Activated naive CD8-positive, alpha-beta T cell treated with anti-CD3 and anti-CD28 coated beads for 36 hours (primary cell): ENCODE data around the gene FGFRL1. TPM values are rescaled to one million over a fixed set of nuclear protein-coding genes. Genes with fewer than 3 reads are reported as not detected.
A peak's percentile ranks its signal among the peaks of the same experiment; 100 is the strongest.

ENCODE experiments used
- DNase-seq: peaks from one replicate; pipeline ENCODE4 v3.0.0; 2021
- H3K27ac Mint-ChIP-seq: one replicate; pipeline ENCODE4 v1.8.0; 2022; ENCODE audit warnings: mild to moderate bottlenecking, moderate library complexity, mixed read lengths
- H3K27me3 Mint-ChIP-seq: one replicate; pipeline ENCODE4 v1.8.0; 2022; ENCODE audit warnings: mild to moderate bottlenecking, mixed read lengths
- H3K36me3 Mint-ChIP-seq: one replicate; pipeline ENCODE4 v1.8.0; 2021; ENCODE audit warnings: mild to moderate bottlenecking, mixed read lengths
- H3K4me1 Mint-ChIP-seq: one replicate; pipeline ENCODE4 v1.8.0; 2021; ENCODE audit warnings: mixed read lengths
- H3K4me3 Mint-ChIP-seq: one replicate; pipeline ENCODE4 v1.8.0; 2022; ENCODE audit warnings: mild to moderate bottlenecking, moderate library complexity, mixed read lengths
- H3K9me3 Mint-ChIP-seq: one replicate; pipeline ENCODE4 v1.8.0; 2022; ENCODE audit warnings: mixed read lengths
- total RNA-seq, 2 experiments: library from RNA; stranded (reverse); gene quantifications; one replicate each; pipeline ENCODE4 v1.2.3, GENCODE V29; 2021

Gene FGFRL1
- total RNA-seq, 2 experiments from 2014 or later, result 17.0 to 17.2 TPM

DNA sequence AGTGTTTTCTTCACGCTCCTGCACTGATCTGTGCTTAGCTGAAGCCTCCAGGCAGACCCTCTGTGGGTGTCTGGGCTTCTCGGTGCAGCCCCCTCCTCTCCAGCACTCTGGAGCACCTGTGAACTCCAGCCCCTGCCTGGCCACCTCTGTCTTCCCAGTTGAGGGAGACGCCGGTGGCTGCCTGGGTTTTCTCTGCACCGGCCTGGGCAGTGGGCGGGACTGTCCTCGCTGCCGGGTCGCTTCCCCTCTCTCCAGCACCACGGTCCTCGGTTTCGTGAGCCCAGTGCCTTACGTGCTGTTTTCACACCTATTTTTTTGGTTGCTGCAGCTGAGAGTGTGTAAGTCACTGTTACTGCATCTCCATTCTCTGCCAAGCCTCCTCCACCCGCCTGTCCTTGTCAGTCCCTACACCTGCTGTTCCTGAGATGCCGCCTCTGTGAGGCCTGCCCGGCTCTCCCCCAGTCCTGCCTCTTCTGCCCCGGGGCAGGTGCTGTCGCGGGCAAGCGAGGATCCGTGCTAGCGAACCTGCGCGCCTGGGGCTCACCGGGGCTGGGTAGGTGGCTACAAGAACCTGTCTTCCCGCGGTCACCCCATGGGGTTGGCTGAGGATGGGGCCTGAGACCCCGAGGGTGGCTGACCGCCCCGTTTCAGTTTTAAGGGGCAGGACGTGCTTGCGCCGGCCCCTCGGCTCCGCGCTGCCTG lies 2.4 kb upstream of the FGFRL1 start:
- peaks cover 36% of the 10 kb centered on the region for H3K27me3 Mint-ChIP-seq
- H3K36me3 Mint-ChIP-seq, result no peaks in the 10 kb centered on the region
- no peak for DNase-seq
- H3K4me3 Mint-ChIP-seq, result peak overlapping the region; percentile 38
- H3K4me1 Mint-ChIP-seq, result peaks cover 9% of the 10 kb centered on the region
- H3K27ac Mint-ChIP-seq, result no peak overlapping the region
- H3K9me3 Mint-ChIP-seq, result no peaks in the 10 kb centered on the region

- Mint-ChIP-seq H3K4me3 (peak overlapping the region; percentile 73), H3K9me3 (no peaks in the 10 kb centered on the region)
- peak; percentile 80 for DNase-seq
Measured at GRCh38 chr4:1009542-1010394, 1.7 kb upstream of the FGFRL1 start.

GRCh38 chr4:1010395-1011021 lies 918 bp upstream of the FGFRL1 start:
- DNase-seq, result peak; percentile 81
- Mint-ChIP-seq H3K4me1 (peaks cover 10% of the 10 kb centered on the region), H3K4me3 (peak overlapping the region; percentile 73), H3K27ac (peak overlapping the region; percentile 71), H3K9me3 (no peaks in the 10 kb centered on the region), H3K36me3 (no peaks in the 10 kb centered on the region), H3K27me3 (peaks cover 33% of the 10 kb centered on the region)

More at GRCh38 chr4:1009542-1010394, 1.7 kb upstream of the FGFRL1 start:
- Mint-ChIP-seq H3K4me1 (peaks cover 10% of the 10 kb centered on the region), H3K36me3 (no peaks in the 10 kb centered on the region), H3K27me3 (peaks cover 35% of the 10 kb centered on the region), H3K27ac (no peak overlapping the region)

DNA sequence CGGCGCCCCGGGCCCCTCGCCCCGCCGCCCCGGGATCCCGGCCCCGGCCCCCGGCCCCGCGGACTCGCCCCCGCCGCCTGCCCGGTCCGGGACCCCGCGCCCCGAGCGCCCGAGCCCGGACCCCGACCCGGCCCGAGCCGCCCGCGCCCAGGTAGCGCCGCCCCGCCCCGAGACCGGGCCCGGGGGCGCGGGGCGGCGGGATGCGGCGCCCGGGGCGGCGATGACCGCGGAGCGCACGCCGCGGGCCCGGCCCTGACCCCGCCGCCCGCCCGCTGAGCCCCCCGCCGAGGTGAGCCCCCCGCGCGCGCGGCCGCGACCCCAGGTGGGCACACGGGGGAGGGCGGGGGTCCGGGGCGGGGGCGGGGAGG lies 224 bp downstream of the FGFRL1 start:
- no peaks in the 10 kb centered on the region for H3K9me3 Mint-ChIP-seq
- peaks cover 23% of the 10 kb centered on the region for H3K27me3 Mint-ChIP-seq
- H3K4me1 Mint-ChIP-seq, result peaks cover 10% of the 10 kb centered on the region
- DNase-seq, result no peak
- no peak overlapping the region for H3K27ac Mint-ChIP-seq
- H3K4me3 Mint-ChIP-seq, result no peak overlapping the region
- no peaks in the 10 kb centered on the region for H3K36me3 Mint-ChIP-seq

GRCh38 chr4:1012034-1012739 lies 761 bp downstream of the FGFRL1 start:
- H3K27me3 Mint-ChIP-seq, result peaks cover 18% of the 10 kb centered on the region
- peak; percentile 41 for DNase-seq
- H3K9me3 Mint-ChIP-seq, result no peaks in the 10 kb centered on the region
- H3K36me3 Mint-ChIP-seq, result no peaks in the 10 kb centered on the region
- peak overlapping the region; percentile 69 for H3K4me3 Mint-ChIP-seq
- H3K27ac Mint-ChIP-seq, result no peak overlapping the region
- peaks cover 10% of the 10 kb centered on the region for H3K4me1 Mint-ChIP-seq

GRCh38 chr4:1013225-1014073 lies 2.0 kb downstream of the FGFRL1 start:
- Mint-ChIP-seq H3K9me3 (no peaks in the 10 kb centered on the region), H3K4me1 (peaks cover 10% of the 10 kb centered on the region), H3K27ac (no peak overlapping the region), H3K36me3 (no peaks in the 10 kb centered on the region), H3K27me3 (peaks cover 8% of the 10 kb centered on the region), H3K4me3 (peak overlapping the region; percentile 34)
- no peak for DNase-seq

- H3K27me3 Mint-ChIP-seq, result no peaks in the 10 kb centered on the region
- no peak for DNase-seq
- H3K36me3 Mint-ChIP-seq, result no peaks in the 10 kb centered on the region
- no peak overlapping the region for H3K4me3 Mint-ChIP-seq
- H3K9me3 Mint-ChIP-seq, result no peaks in the 10 kb centered on the region
- H3K4me1 Mint-ChIP-seq, result peaks cover 6% of the 10 kb centered on the region
- H3K27ac Mint-ChIP-seq, result no peak overlapping the region
Measured at GRCh38 chr4:1014291-1015167, 3.1 kb downstream of the FGFRL1 start.

- no peak for DNase-seq
- no peaks in the 10 kb centered on the region for H3K36me3 Mint-ChIP-seq
- H3K27me3 Mint-ChIP-seq, result no peaks in the 10 kb centered on the region
- H3K4me3 Mint-ChIP-seq, result no peak overlapping the region
- no peaks in the 10 kb centered on the region for H3K9me3 Mint-ChIP-seq
- H3K4me1 Mint-ChIP-seq, result peaks cover 6% of the 10 kb centered on the region
- no peak overlapping the region for H3K27ac Mint-ChIP-seq
Measured at GRCh38 chr4:1015179-1015578, 3.8 kb downstream of the FGFRL1 start.

GRCh38 chr4:1015746-1016145 lies 4.3 kb downstream of the FGFRL1 start:
- H3K9me3 Mint-ChIP-seq, result no peaks in the 10 kb centered on the region
- H3K27me3 Mint-ChIP-seq, result no peaks in the 10 kb centered on the region
- peaks cover 2% of the 10 kb centered on the region for H3K4me1 Mint-ChIP-seq
- no peak overlapping the region for H3K4me3 Mint-ChIP-seq
- H3K27ac Mint-ChIP-seq, result no peak overlapping the region
- no peaks in the 10 kb centered on the region for H3K36me3 Mint-ChIP-seq
- DNase-seq, result no peak

DNA sequence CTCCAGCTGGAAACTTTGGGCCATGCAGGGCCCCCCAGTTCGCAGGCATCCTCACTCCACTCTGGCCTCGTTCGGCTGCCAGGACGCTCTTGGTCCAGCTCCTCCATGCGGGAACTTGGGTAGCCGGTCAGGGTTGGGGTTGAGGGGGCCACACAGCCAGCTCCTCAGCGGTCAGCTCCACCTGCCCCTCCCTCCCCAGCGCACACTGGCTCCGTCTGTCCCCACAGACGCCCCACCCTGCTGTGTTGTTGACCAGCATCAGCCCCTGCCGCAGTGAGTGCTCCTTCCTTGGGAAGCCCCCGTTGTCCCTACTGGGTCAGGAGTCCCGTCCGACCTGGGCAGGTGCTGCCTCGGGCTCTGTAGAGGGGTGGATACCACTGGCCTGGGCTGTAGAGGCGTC lies 5.8 kb downstream of the FGFRL1 start:
- Mint-ChIP-seq H3K9me3 (no peaks in the 10 kb centered on the region), H3K4me3 (no peak overlapping the region), H3K27ac (no peak overlapping the region), H3K36me3 (no peaks in the 10 kb centered on the region), H3K27me3 (no peaks in the 10 kb centered on the region), H3K4me1 (peaks cover 1% of the 10 kb centered on the region)
- DNase-seq, result no peak

DNA sequence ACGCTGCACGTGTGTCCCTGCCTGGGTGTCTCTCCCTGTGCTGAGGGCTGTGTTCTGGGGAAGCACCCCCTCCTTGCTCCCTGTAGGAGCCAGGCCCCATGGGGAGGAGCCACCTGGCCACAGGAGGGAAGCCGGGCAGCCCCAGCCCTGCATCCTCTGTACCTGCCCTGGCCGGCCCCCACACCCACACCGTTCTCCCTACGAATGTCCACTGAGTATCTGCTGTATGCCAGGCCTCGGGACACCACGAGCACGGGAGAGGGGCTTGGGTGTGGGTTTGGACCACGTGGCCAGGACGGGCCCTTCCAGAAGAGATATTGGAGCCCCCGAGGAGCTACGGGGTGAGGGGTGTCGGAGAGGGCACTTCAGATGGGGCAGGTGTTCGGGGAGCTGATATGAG lies 6.3 kb downstream of the FGFRL1 start:
- H3K27ac Mint-ChIP-seq, result no peak overlapping the region
- H3K4me3 Mint-ChIP-seq, result no peak overlapping the region
- no peaks in the 10 kb centered on the region for H3K27me3 Mint-ChIP-seq
- no peaks in the 10 kb centered on the region for H3K9me3 Mint-ChIP-seq
- peaks cover 1% of the 10 kb centered on the region for H3K4me1 Mint-ChIP-seq
- H3K36me3 Mint-ChIP-seq, result no peaks in the 10 kb centered on the region
- DNase-seq, result no peak

DNA sequence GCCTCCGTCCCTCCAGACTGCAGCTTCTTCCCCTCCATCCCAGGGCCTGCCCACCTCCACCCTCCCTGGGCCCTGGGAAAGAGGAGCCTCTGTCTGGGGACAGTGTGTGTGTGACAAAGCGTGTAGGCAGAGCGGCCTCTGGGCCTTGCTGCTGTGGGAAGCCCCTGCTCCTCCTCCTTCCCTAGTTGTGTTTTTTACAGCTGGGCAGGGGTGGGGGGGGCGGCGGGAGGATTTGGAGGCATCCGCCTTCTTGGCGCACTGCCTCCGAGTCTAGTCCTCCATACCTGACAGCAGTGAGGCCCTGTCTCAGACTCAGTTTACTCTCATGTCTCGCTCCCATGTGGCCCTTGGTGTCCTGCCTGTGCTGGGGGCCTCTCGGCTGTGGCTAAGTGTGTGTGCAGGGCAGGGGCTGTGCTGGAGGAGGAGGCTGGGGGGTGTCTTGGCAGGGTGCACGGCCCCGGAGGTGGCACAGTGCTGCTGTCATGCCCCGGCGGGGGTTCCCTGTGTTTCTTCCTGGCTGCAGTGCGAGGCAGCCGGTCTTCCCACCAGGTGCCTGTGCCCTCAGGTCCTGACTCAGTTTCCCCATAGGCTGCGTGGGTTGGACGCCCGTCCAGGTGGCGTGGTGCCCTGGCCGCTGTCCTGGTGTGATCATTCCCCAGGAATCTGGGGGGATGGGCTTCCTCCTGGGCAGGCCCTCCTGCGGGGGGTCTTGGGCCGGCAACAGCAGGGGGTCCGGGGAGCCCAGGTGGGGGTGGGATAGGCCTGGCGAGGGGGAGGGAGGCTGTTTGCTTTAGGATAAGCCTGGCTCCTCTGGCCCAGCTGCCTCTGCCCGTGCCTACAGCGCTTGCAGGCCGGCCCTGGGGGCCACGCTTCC lies 7.0 kb downstream of the FGFRL1 start:
- DNase-seq, result no peak
- Mint-ChIP-seq H3K4me1 (peaks cover 1% of the 10 kb centered on the region), H3K27ac (no peak overlapping the region), H3K27me3 (no peaks in the 10 kb centered on the region), H3K9me3 (no peaks in the 10 kb centered on the region), H3K4me3 (no peak overlapping the region), H3K36me3 (no peaks in the 10 kb centered on the region)

DNA sequence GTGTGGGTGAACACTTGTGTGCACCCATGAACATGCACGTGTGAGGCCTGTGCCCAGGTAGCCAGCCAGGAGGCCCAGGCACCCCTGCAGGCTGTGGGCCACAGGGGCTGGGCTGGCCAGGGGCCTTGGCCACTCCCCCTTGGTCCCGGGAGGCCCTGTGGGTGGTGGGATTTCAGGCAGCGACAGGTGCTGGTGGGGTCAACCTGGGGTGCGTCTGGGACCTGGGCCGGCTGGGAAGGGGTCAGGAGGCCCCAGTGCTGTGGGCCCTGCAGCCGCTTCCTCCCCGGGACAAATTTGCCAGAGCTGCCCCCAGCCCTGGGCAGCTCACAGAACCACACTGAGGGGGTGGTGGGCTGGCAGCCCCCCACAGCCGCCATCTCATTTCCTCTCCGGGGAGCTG lies 7.9 kb downstream of the FGFRL1 start:
- no peaks in the 10 kb centered on the region for H3K4me1 Mint-ChIP-seq
- no peak overlapping the region for H3K27ac Mint-ChIP-seq
- no peak for DNase-seq
- H3K9me3 Mint-ChIP-seq, result no peaks in the 10 kb centered on the region
- H3K4me3 Mint-ChIP-seq, result no peak overlapping the region
- no peaks in the 10 kb centered on the region for H3K27me3 Mint-ChIP-seq
- H3K36me3 Mint-ChIP-seq, result no peaks in the 10 kb centered on the region
